Activated effector memory CD4-positive, alpha-beta T cell treated with Interleukin-2 at 50 U/mL for 16 hours (primary cell): ENCODE results near the gene HECTD4.
"Not testable (repeated sequence)": the region's sequence is repeated elsewhere in the genome, so short reads cannot be mapped to it uniquely, and the experiment has no call there.

Experiments
- DNase-seq: peaks from one replicate; pipeline ENCODE4 v3.0.0-alpha.2; 2020

Gene HECTD4

DNA sequence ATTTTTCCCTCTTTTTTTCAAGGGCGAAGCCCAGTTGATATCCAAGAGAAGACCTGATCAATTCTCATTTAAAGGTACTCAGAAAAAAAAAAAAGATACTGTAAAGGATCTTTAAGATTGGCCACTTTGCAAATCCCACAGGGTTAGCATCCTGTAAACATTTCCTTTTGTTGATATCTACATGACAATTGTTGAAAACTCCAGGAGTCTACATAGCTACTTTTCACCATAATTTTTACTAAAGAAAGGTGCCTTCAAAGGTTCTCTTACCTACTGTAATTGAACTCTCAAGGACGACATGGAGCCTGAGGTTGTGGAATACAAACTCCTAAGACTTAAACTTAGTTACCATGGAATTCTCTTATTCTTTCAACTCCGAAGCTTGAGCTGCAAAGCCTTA is 125.5 kb downstream of the HECTD4 start:
- DNase-seq = no peak

DNA sequence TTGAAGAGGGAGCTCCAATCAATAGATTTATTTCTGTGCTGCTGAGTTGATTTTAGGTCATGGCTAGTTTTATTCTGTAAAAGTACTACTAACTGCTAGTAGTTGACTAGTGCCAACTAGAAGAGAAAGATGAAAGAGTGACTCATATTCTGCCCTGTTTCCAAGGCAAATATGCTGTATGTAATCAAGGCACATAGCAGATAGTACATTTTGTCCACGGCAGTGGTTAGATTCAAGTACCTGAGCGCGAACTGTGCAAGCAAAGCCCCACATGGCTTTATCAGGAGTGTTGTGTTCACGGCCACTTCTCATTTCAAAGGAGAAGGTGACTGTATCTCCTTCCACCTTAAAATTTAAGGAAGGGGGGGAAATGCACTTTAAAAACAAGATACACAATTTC is 130.0 kb downstream of the HECTD4 start:
- no peak for DNase-seq

DNA sequence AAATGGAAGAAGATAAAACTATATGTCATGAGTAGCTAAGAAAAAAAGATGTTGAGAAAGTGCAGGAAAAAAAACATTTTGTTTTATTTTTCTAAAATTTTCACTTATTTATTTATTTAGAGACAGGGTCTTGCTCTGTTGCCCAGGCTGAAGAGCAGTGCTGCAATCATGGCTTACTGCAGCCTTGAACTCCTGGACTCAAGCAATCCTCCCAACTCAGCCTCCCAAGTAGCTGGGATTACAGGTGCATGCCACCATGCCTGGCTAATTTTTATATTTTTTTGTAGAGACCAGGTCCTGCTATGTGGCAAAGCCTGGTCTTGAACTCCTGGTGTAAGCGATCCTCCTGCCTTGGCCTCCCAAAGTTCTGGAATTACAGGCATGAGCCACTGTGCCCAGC is 137.3 kb downstream of the HECTD4 start:
- DNase-seq = not testable (repeated sequence)

DNA sequence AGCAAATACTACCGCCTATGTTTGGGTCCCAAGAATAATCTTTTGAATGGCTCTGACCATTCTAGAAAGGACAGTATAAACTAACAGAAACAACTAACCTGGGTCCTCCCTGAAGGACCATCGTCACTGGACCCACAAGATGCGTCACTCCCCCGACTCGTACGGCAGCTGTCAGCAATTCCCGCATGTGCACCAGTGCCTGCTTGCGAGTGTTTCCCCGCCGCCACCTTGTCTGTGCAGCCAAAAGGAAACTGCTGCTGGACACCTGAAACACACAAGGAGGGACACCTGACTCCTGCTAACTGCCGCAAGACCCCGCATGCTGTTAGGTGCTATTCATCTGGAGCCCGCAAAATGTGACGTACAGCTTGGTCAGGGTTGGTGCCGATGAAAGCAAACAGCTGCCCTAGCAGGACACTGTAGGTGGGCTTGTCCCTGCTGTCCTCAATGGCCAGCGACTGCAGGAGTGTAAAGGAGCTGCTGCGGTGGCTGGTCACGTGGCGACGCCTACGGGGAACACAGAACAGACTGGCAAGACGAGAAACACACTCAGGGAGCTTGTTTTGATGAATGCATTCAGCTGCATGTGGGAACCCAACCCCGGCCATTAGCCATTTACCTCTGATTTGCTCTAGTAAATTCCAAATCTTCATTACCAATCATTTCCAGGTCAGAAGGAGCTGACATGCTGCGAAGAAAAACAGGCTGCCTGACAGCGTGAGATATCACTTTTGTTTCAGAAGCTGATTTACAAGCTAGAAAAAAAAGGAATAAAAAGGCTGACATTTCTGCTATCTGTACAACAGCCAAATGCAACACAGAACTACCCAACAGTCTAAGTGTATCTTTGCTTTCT is 138.7 kb downstream of the HECTD4 start:
- DNase-seq = no peak

DNA sequence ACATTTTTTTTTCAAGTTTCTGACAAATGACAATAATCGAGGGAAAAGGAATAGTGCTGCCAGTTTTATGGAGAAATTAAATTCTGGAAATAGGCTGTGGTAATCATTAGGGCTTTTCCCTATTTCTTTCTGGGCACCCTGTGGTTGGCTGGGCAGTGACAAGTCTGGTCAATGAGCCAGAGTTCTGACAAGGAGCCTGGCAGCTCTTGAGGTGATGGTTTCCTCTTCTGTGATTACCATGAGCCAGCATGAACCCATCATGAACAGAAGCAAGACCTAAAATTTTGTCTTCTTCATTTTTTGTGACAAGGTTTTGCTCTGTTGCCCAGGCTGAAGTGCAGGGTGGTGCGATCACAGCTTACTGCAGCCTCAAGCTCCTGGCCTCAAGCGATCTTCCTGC is 141.1 kb downstream of the HECTD4 start:
- no peak for DNase-seq

DNA sequence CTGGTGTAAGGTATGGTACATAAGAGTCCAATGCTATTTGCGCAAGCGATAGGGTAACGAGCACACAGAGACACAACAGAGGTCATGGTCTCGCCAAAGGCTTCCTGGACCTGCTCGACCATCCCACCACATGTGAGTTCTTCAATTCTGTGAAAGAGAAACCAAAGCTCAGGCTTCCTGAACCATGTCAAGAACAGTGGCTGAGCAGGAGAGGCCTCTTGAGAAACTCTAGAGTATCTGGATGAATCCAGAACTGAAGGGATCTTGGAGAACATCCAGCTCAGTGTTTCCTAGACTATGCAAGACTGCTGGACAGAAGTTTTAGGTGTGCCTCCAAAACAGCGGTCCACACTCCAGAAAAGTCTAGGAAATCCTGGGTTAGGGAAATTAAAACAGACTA is 142.3 kb downstream of the HECTD4 start:
- no peak for DNase-seq

DNA sequence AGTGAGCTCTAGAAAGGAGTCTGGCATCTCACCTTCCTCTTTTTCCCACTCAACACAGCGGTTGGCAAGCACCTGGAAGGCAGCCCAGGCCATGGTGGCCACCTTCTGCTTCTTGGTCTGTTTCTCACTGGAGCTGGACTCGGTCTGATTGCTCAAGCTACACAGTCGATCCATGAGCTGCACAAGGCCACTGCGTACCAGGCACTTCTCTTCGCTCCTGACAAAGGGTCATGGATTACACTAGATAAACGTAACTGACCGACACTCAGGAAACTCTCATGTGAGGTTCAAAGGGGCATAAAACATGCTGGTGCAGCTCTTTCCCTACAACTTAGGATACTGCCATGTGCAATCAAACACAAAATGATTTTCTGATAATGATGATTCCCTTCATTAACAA is 143.2 kb downstream of the HECTD4 start:
- DNase-seq = no peak

DNA sequence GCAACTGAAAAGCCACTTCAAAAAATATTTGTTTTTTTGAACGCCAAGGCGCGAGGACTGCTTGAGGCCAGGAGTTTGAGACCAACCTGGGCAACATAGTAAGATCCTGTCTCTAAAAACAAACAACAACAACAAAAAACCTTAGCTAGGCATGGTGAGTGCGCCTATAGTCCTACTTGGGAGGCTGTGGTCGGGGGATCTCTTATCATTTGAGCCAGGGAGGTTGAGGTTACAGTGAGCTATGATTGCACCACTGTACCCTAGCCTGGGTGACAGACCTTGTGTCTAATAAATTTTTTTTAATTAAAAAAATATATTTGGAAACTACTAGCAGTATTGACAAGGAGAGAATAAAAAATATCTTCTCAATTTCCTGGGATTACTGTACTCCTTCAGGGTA is 143.8 kb downstream of the HECTD4 start:
- no peak for DNase-seq

DNA sequence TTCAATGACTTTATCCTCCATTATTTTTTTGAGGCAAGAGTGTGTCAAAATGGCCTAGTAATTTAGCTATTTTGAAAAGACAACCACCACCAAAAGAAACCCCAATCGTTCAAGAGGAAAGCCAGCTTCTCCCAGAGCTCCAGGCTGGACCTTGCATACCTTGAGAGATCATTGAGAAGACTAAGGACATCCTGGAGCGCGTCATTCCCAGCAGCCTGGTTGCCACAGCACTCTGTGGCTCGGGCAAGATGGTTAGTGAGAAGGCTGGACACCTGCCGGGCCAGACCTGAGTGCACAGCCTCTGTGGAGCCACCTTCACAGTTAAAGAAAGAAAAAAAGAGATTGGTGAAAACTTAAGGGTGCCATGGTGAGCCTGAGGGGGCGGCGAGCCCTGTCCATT is 145.4 kb downstream of the HECTD4 start:
- no peak for DNase-seq

DNA sequence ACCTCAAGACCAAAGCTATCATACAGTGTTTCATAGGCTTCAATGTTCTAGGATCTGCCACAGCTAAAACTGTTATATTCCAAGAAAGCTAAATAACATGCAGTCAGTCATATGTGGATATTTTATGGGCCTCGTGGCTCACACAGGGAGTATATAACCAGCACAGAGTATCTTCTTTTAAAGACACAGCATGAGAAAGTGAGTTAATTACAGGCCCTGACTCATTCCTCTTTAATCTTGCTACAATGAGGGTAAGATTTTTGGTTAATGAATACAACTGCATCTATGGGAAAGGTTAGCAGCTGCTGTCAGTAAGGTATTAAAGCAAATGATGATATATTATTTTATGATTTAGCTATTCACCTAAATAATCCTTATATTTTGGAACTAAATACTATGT is 145.8 kb downstream of the HECTD4 start:
- DNase-seq = no peak

DNA sequence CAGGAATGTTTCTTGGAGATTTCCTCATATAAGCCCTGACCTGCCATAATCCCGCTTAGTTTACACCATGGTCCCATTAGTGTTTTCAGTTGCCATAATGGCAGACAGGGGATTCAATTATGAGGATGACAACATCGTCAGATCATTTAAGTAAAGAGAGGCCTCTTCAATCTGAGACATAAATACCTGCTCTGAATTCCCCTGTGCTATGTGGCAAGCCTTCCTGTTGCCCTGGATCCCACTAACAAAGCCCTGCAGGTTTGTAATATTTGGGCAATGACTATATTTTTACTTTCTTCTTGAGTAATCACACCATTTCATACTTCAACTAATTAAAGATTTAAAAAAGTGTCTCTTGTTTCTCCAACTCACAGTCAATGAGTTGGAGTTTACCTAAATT is 147.9 kb downstream of the HECTD4 start:
- DNase-seq = no peak

DNA sequence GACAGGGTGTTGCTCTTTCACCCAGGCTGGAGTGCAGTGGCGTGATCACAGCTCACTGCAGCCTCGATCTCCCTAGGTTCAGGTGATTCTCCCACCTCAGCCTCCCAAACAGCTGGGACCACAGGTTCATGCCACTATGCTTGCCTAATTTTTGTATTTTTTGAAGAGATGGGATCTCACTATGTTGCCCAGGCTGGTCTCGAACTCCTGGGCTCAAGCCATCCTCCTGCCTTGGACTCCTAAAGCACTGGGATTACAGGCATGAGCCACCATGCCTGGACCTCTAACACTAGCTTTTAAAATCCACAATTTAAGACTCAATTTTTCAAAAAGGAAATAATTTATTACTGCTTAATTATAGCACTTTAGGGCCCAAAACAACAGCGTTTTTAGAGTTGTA is 149.0 kb downstream of the HECTD4 start:
- no peak for DNase-seq

DNA sequence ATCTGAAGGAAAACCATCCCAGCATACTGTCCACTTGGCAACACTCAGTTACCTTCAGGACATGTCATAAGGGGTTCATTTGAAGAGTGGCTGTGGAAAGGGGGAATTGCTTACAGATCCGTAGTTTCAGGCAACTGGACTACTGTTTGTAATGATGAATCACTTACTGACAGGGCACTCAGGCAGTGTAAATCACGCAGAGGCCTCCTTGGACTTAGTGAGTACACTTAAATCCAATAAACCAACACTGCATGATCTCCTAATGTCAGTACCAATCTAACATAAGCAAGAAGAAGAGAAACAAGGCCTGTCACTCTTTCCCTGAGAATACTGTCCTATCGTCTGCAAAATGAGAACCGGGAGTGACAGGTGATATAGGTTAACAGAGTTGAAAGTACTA is 152.1 kb downstream of the HECTD4 start:
- no peak for DNase-seq

DNA sequence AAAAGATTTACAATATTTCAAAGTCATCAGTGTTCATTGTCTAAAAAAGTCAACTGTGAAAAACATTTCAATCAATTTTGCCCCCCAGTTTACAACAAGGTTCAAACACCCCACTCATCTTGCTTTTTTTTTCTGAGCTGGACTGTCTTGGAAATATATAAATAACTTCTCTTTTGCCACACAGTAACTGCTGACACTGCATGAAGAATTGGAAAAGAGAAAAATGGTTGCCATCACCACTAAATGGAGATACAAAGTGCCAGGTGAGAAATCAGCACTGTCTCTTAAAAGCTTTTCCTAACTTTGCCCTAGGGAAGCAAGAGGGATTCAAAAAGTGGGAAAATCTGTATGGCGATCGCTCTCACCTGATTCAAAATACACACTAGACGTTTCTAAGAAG is 155.5 kb downstream of the HECTD4 start:
- DNase-seq = no peak

DNA sequence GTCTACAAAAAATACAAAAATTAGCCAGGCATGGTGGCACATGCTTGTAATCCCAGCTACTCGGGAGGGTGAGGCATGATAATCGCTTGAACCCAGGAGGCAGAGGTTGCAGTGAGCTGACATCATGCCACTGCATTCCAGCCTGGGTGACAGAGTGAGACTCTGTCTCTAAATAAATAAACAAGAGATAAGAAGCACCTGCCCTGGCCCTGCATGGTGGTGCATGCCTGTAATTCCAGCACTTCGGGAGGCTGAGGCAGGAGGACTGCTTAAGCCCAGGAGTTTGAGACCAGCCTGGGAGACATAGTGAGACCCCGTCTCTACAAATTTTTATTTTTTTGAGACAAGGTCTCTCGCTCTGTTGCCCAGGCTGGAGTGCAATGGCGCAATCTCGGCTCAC is 161.6 kb downstream of the HECTD4 start:
- DNase-seq = not testable (repeated sequence)

DNA sequence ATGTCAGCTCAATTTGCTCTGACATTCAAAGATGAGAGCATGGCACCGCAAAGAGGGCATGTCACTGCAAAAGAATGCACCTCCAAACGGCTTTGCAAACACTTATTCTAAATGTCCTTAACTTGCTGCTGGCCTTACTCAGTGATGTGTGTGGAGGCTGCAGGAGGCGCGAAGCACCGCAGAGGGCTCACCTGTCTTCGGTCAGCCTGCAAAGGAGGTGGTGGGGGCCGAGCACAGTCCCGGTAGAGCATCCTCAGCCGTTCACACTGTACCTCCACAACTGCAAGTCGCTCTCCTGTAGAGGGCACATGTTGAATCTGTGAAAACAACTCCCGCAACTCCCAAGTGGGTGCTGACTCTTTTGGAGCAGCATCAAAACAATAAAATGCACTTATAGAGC is 163.0 kb downstream of the HECTD4 start:
- no peak for DNase-seq

DNA sequence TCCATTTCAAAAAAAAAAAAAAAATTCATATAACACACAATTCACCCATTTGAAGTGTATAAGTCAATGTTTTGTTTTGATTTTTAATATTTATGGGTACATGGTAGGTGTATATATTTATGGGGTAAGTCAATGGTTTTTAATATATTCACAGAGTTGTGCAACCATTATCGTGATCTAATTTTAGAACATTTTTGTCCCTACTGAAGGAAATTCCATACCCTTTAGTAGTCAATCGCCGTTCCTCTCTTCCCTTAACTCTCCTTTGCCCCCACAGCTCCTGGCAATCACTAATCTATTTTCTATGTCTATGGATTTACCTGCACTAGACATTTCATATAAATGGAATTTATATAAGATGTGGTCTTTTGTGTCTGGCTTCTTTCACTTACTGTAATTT is 164.1 kb downstream of the HECTD4 start:
- DNase-seq = no peak

DNA sequence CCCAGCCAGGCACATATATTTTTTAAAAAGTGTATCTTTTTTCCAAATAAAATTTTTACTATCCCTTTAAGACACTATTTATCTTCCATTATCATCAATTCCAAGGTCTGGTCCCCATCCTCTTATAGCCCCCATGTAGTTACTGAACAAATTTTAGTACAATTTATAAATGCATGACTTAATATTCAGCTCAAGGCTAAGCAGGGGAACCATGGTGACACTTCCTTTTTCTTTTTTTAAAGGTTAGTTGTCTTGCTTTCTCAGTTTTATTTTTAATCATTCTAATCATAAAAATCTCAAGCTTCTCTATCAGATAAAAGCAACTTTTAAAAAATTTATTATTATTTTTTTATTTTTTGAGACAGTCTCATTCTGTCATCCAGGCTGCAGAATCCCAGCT is 164.6 kb downstream of the HECTD4 start:
- DNase-seq = no peak

DNA sequence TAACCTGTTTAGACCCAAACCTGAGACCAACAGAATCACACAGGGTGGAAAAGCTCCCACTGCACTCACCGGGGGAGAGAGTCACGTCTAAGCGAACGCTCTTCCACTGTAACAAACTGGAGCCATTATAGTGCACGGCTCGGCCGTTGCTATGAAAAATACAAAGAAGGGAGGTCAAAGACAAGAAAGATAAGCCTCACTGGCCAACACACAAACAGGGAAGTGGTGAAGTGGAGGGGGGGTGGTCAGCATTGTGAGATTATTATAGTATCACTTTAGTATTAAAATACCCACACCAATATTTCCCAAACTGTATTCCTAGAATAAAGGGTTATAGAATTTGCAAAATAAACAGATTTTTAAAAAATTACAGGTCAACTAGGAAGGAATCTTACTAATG is 166.0 kb downstream of the HECTD4 start:
- no peak for DNase-seq

DNA sequence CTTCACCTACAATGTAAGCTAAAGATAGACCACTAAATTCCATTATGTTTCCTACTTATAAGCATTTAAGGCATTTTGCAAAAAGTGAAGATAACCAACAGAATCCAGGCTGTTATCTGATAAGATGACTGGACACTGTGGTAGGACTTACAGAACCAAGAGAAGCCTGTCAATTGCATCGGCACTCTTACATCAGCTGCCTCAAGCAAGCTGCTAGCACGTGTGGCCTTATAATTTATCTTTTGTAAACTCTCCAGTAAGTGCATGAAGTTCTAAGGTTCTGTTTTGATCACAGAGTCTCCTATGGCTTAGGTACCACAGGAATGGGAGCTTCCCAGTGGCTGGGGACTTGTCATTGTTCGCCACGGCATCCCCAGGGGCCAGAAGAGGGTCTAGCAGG is 168.2 kb downstream of the HECTD4 start:
- DNase-seq = no peak

DNA sequence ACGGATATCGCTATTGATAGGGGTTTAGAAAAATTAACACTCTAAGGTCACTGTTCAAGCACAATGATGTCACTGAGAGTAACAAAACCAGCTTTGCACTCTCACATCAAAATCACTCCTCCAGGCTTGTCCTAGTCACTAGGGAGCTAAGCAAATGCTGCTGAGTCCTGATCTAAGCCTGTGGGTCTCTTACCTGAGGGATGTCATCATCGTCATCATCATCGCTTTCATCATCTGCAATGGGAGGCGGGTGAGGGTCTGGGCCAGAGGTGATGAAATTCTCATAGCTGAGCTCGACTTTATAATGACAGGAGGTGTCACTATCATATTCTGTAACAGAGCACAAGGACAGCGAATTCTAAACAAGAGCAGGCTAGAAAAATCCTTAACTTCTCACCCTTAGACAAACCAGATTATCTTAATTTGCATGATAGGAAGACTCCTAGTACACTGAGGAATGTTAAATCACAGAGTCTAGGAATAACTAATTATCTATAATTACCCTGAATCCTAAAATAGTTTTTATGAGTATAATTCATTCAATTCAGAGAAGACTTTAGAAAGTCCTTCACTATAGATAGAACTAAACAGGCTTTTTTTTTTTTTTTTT is 173.8 kb downstream of the HECTD4 start:
- DNase-seq = no peak

DNA sequence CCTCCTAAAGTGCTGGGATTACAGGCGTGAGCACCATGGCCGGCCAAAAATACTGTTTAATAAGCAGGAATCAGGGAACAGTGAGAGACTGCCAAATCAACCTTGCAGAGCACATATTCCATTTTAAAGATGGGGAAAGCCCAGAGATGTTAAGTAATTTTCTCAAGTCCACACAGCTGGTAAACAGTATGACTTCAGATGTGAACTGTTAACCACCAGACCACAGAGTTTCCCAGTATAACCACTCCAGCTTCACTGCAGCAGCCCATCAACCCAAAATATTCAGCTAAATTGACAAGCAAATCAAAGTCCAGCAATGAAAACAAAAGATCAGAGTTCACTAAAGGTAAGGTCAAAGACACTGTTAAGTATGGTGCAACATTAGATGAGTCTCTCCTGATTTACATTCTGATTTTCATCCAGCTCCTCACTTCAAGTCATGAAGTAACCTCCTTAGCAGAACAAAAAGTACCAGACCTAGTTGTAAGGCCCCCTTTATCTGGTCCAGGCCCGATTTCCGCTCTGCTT is 174.8 kb downstream of the HECTD4 start:
- DNase-seq = no peak

DNA sequence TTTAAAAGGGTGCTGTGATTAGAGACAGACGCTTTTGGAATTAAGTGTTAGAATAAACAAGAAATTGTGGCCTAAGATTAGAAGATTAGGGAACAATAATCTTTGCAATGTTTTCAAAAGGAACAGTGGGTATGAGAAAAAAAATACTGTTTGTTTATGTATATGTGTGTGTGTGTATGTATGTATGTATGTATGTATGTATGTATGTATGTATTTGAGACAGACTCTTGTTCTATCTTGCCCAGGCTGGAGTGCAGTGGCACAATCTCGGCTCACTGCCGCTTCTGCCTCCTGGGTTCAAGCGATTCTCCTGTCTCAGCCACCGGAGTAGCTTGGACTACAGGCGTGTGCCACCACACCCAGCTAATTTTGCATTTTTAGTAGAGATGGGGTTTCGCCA is 175.3 kb downstream of the HECTD4 start:
- DNase-seq = no peak

DNA sequence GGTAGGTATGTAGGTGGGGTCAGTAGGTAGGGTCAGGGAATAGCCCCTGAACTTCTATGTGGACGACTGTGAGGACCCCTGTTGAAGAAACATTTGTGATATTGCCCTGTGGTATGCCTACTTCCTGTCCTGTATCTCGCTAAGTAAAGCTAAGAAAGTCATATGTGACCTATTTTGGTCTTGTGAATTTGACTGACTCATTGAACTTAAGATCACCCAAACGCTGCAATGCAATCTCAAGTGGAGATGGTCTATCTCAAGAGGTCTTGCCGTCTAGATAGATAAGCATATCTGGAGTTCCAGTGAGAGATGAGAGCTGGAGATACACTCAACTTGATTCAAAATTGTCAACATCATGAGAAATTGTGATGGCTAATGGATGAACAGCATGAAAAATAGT is 183.1 kb downstream of the HECTD4 start:
- DNase-seq = no peak
